K562 (cell line): ENCODE data around the gene DRC1. TPM values are rescaled to one million over a fixed set of nuclear protein-coding genes. Genes with fewer than 3 reads are reported as not detected.

Experiments
- ATAC-seq: fragments of 200-7000 bp; cut with Tn5 transposase; 3 replicates; pipeline ENCODE4 v1.9.1; 2020; ENCODE audit warnings: moderate library complexity
- BruUV-seq: library from RNA; stranded (reverse); fragments of 400-500 nt; replicated peaks from 2 replicates; lab custom pipeline; 2021; lab: Mats Ljungman, UMichigan
- CTCF ChIA-PET: fragments of 300-600 bp; formaldehyde crosslinking; extraction: SDS; loops from one replicate; lab custom pipeline; 2021; ENCODE audit warnings: low intra/inter-chr PET ratio; lab: Yijun Ruan, JAX
- POLR2A ChIA-PET: fragments of 300-600, 350-650 bp; sonication (Branson Sonifier 250); formaldehyde crosslinking; extraction: SDS; loops from one replicate; lab custom pipeline; 2021; ENCODE audit warnings: antibody characterized with exemption, inconsistent platforms; lab: Yijun Ruan, JAX
- DNase-seq, 4 experiments: peaks; one replicate each; pipeline versions ENCODE4 v3.0.0 to v3.0.0-alpha.2; 2011 to 2018; ENCODE audit warnings: low spot score in 3 of 4, mixed read lengths in 3 of 4; ENCODE audit errors: extremely low read depth in 1 of 4
- FAIRE-seq: peaks from 2 replicates; lab custom pipeline; 2011; peaks lifted over from hg19 to GRCh38; lab: Jason Lieb, UNC
- H2AFZ ChIP-seq: 2 replicates; pipeline ENCODE4 v1.6.0; 2011; ENCODE audit warnings: low read depth, low read length, control low read depth, inconsistent platforms
- H3K27ac ChIP-seq: fragments of 200-600 bp; 3 replicates; pipeline ENCODE4 v1.8.0; 2011; ENCODE audit warnings: low read depth, mild to moderate bottlenecking, control low read depth, inconsistent platforms, low read length, moderate library complexity, mixed read lengths; ENCODE audit errors: extremely low read depth
- H3K27me3 ChIP-seq, 2 experiments: fragments of 300-600 bp in 1 of 2; 2 replicates in 1 of 2; 3 replicates in 1 of 2; pipeline versions ENCODE4 v1.6.0 to v1.8.0; 2011; ENCODE audit warnings: inconsistent platforms in 2 of 2, low read length in 2 of 2, mild to moderate bottlenecking in 1 of 2, mixed read lengths in 1 of 2, moderate library complexity in 1 of 2; ENCODE audit not compliant: control insufficient read depth in 2 of 2, insufficient read depth in 2 of 2
- H3K36me3 ChIP-seq: fragments of 300-600 bp; 3 replicates; pipeline ENCODE4 v1.8.0; 2011; ENCODE audit warnings: mild to moderate bottlenecking, low read length, inconsistent platforms; ENCODE audit not compliant: control insufficient read depth, insufficient read depth
- H3K4me1 ChIP-seq, 2 experiments: fragments of 200-600 bp in 1 of 2; replicated peaks in 1 of 2; 2 replicates in 1 of 2; 3 replicates in 1 of 2; pipeline versions ENCODE4 v1.5.1 to v1.8.0; 2011; ENCODE audit warnings: inconsistent platforms in 2 of 2, low read length in 2 of 2, mild to moderate bottlenecking in 1 of 2, mixed read lengths in 1 of 2, moderate library complexity in 1 of 2; ENCODE audit not compliant: control insufficient read depth in 2 of 2, insufficient read depth in 2 of 2
- H3K4me2 ChIP-seq: 2 replicates; pipeline ENCODE4 v1.6.1; 2011; ENCODE audit warnings: low read length, control low read depth, inconsistent platforms, mixed read lengths; ENCODE audit not compliant: insufficient read depth
- H3K4me3 ChIP-seq: fragments of 200-600 bp; sonication (generic), shearing (Covaris generic); 2 replicates; pipeline ENCODE4 v1.5.1; 2016; ENCODE audit warnings: control low read depth, inconsistent platforms
- H3K79me2 ChIP-seq: fragments of 200-600 bp; 3 replicates; pipeline ENCODE4 v1.8.0; 2011; ENCODE audit warnings: low read length, inconsistent platforms; ENCODE audit not compliant: control insufficient read depth, insufficient read depth
- H3K9ac ChIP-seq, 2 experiments: 2 replicates each; pipeline versions ENCODE4 v1.6.0 to v1.6.1; 2011; ENCODE audit warnings: low read depth in 2 of 2, low read length in 2 of 2, control low read depth in 1 of 2, inconsistent platforms in 1 of 2, mild to moderate bottlenecking in 1 of 2, mixed read lengths in 1 of 2; ENCODE audit not compliant: insufficient read depth in 1 of 2
- H3K9me1 ChIP-seq: one replicate; pipeline ENCODE4 v1.6.0; 2011; ENCODE audit warnings: inconsistent platforms, mild to moderate bottlenecking, low read length, moderate library complexity; ENCODE audit not compliant: control insufficient read depth, insufficient read depth
- H3K9me3 ChIP-seq: replicated peaks from 2 replicates; pipeline ENCODE4 v1.5.1; 2011; ENCODE audit warnings: low read depth, low read length, inconsistent platforms; ENCODE audit not compliant: control insufficient read depth, insufficient read depth
- H4K20me1 ChIP-seq: replicated peaks from 2 replicates; pipeline ENCODE4 v1.6.1; 2011; ENCODE audit warnings: low read length, inconsistent platforms, mixed read lengths; ENCODE audit not compliant: control insufficient read depth, insufficient read depth
- JUN ChIP-seq, 2 experiments: sonication (generic) in 1 of 2; formaldehyde crosslinking in 1 of 2; IDR thresholded peaks; 2 replicates each; pipeline versions ENCODE4 v1.6.1 to v1.8.0; 2012 to 2022; ENCODE audit warnings: borderline replicate concordance in 2 of 2, mild to moderate bottlenecking in 2 of 2, improper control_type of control experiment in 1 of 2, low read depth in 1 of 2, low read length in 1 of 2, missing genetic modification reagents in 1 of 2
- KAT7 ChIP-seq: sonication (generic); formaldehyde crosslinking; IDR thresholded peaks from 2 replicates; pipeline ENCODE4 v1.8.0; 2022; ENCODE audit warnings: missing genetic modification reagents, mild to moderate bottlenecking, borderline replicate concordance
- KDM5B ChIP-seq: fragments of 200-600 bp; sonication (generic); IDR thresholded peaks from 2 replicates; pipeline ENCODE4 v1.6.1; 2012; ENCODE audit warnings: low read depth, mild to moderate bottlenecking, moderate library complexity, low read length, control low read depth, inconsistent platforms; ENCODE audit not compliant: insufficient replicate concordance
- KLF1 ChIP-seq: fragments of 450-650 bp; IDR thresholded peaks from 2 replicates; pipeline ENCODE4 v1.6.1; 2016; ENCODE audit warnings: missing genetic modification characterization, missing compliant biosample characterization
- NFATC3 ChIP-seq: fragments of 450-650 bp; IDR thresholded peaks from 2 replicates; pipeline ENCODE4 v1.6.1; 2017; ENCODE audit warnings: mild to moderate bottlenecking
- RBM39 ChIP-seq: fragments of 200-400 bp; formaldehyde crosslinking; optimal IDR thresholded peaks from 2 replicates; pipeline ENCODE3; 2018; ENCODE audit warnings: low read depth, low read length
- SAFB ChIP-seq: fragments of 200-400 bp; formaldehyde crosslinking; IDR thresholded peaks from 2 replicates; pipeline ENCODE4 v1.6.1; 2017; ENCODE audit warnings: low read depth, low read length, borderline replicate concordance
- SMARCA4 ChIP-seq: fragments of 450-650 bp; IDR thresholded peaks from 2 replicates; pipeline ENCODE4 v1.6.1; 2016
- SMARCC2 ChIP-seq: fragments of 450-650 bp; IDR thresholded peaks from 2 replicates; pipeline ENCODE4 v1.6.1; 2017; ENCODE audit warnings: antibody characterized with exemption, moderate library complexity, mild to moderate bottlenecking, low read depth
- USF1 ChIP-seq: sonication (generic); formaldehyde crosslinking; IDR thresholded peaks from 2 replicates; pipeline ENCODE4 v1.9.0; 2022; ENCODE audit warnings: mild to moderate bottlenecking, missing genetic modification reagents
- ZFX ChIP-seq: sonication (generic); formaldehyde crosslinking; IDR thresholded peaks from 2 replicates; pipeline ENCODE4 v1.8.0; 2022; ENCODE audit warnings: mild to moderate bottlenecking, missing genetic modification reagents, moderate library complexity
- ZNF431 ChIP-seq: sonication (generic); formaldehyde crosslinking; IDR thresholded peaks from 2 replicates; pipeline ENCODE4 v1.8.0; 2022; ENCODE audit warnings: mild to moderate bottlenecking, missing genetic modification reagents
- WGBS: fragments of 100-300 bp; shearing (Covaris generic); methylation state at CpG from one replicate; pipeline ENCODE4 v1.1.6; 2016; ENCODE audit warnings: low coverage, mixed read lengths; ENCODE audit not compliant: insufficient coverage; ENCODE audit errors: missing lambda C conversion rate; 5-methylcytosine and 5-hydroxymethylcytosine counted together
- in situ Hi-C: fragments of 300-500 bp; cut with MboI; formaldehyde crosslinking; loops from 4 replicates; pipeline ENCODE4 v1.15.0; 2018; ENCODE audit warnings: inconsistent platforms, mixed read lengths
- intact Hi-C: fragments of 100-400 bp; cut with micrococcal nuclease; formaldehyde crosslinking; loops from 2 replicates; pipeline ENCODE4 v1.14.2; 2022
- polyA plus RNA-seq, 8 experiments: library from polyadenylated mRNA; depleted of rRNA in 4 of 8; stranded (reverse) in 5 of 8; unstranded in 3 of 8; fragments of >200 nt; fragmentation: Nextera tagmentation in 2 of 8; fragmentation: Illumina TruSeq in 1 of 8; extraction: Ambion mirVana in 2 of 8; extraction: Trizol in 1 of 8; gene quantifications; 2 replicates each; pipeline versions ENCODE4 v1.2.1 to v1.2.3, GENCODE V29; 2011 to 2014; ENCODE audit warnings: inconsistent platforms in 1 of 8, missing spikeins in 1 of 8
- total RNA-seq, 7 experiments: library from RNA; depleted of rRNA in 6 of 7; stranded (reverse); fragments of >200 nt in 6 of 7; fragmentation: Illumina TruSeq in 2 of 7; extraction: Trizol in 2 of 7; gene quantifications; 2 replicates each; pipeline versions ENCODE4 v1.2.1 to v1.2.3, GENCODE V29; 2011 to 2021; ENCODE audit warnings: low replicate concordance in 1 of 7
- TF ChIP-seq, protein P1 (sequence below): sonication (generic); formaldehyde crosslinking; IDR thresholded peaks from 2 replicates; pipeline ENCODE4 v1.8.0; 2023; ENCODE audit warnings: mild to moderate bottlenecking, missing genetic modification reagents
- TF ChIP-seq, protein P2 (sequence below): fragments of 450-650 bp; IDR thresholded peaks from 2 replicates; pipeline ENCODE4 v1.6.1; 2018; ENCODE audit not compliant: partially characterized antibody
- TF ChIP-seq, protein P3 (sequence below): sonication (generic); formaldehyde crosslinking; IDR thresholded peaks from 2 replicates; pipeline ENCODE4 v1.9.0; 2022; ENCODE audit warnings: mild to moderate bottlenecking, missing genetic modification reagents

Gene DRC1
- total and polyA plus RNA-seq, 9 of the 15 experiments (the other 6 are each of a cell fraction or from before 2014, with no cell fraction given), result 0.07 to 0.10 TPM; not detected in 7

DNA sequence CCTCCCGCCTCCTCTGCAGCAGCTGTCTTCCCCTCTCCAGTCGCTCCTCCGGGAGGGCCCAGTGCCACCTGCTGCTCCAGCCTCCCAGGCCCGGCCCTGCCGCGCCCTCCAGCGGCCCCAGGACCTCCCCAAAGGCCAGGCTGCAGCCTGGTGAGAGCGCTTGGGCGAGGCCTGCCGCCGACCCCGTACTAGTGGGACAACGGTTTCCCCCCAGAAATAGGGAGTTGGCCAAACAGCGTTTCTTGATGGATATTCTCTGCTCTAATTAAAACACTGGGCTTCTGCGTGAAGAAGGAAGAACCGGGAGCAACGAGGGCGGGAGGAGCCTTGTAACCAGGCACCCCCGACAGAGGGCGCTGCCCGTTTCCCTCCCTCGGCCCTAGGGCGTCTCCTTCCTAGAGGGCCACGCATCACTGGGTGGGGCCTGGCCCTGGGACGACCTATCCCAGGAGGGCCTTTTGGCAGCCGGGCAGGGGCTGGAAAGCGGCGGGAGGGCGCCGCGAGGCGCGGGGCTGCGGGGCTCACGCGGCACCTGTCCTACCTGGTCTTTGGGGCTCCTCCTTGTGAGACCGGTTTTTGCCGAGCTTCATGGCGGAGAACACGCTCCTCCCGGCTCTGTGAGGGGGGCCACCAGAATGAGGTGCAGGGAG lies 101.6 kb downstream of the DRC1 start:
- H4K20me1 ChIP-seq, result no peaks in the 10 kb centered on the region
- peaks cover 0 to 13% of the 10 kb centered on the region in 2 experiments; a peak in 3 of 5 replicates for H3K4me1 ChIP-seq
- peak overlapping the region; percentile 96 for H2AFZ ChIP-seq
- WGBS, result under 1% methylated on average over 27 of the region's 41 CpGs
- no peaks in the 10 kb centered on the region for H3K9me3 ChIP-seq
- ChIA-PET POLR2A (interaction anchor here (0.5 to 0.6 kb wide), 3 partner anchors 63 to 469 kb away, joined by 3 read pairs; no protein-coding TSS in a partner anchor), CTCF (interaction anchor here (0.7 to 1.4 kb wide), 2 partner anchors 74 to 514 kb away, joined by 3 read pairs; no protein-coding TSS in a partner anchor)
- no TSS peak for BruUV-seq
- H3K27me3 ChIP-seq, result peaks cover 13 to 29% of the 10 kb centered on the region in 2 experiments; a peak in 4 of 5 replicates
- FAIRE-seq, result peak; percentile 95
- peak; percentile 99 for ATAC-seq
- intact Hi-C loops, result loop anchor here (10.0 kb wide), 1 partner anchor 241 kb away; no protein-coding TSS in a partner anchor
- DNase-seq, result peak; percentile 93 to 99 (median 98)
- peak overlapping the region; percentile 48 to 85 for H3K9ac ChIP-seq
- peak overlapping the region; percentile 77 for H3K4me2 ChIP-seq
- H3K9me1 ChIP-seq, result no peaks in the 10 kb centered on the region
- no peaks in the 10 kb centered on the region for H3K36me3 ChIP-seq
- H3K4me3 ChIP-seq, result peak overlapping the region; percentile 44
- in situ Hi-C loops, result no loop called here
- H3K79me2 ChIP-seq, result no peaks in the 10 kb centered on the region
- H3K27ac ChIP-seq, result no peak overlapping the region; the same call in 1 of the 3 replicates
- TF ChIP-seq KDM5B (peak; percentile 76), SMARCA4 (peak; percentile 78), KAT7 (CRISPR knock-in tag) (peak; percentile 79; the same call in 1 of the 2 replicates), ZFX (CRISPR knock-in tag) (peak; percentile 84), SMARCC2 (peak; percentile 71; the same call in 1 of the 2 replicates), USF1 (peak; percentile 55), RBM39 (no peak), SAFB (no peak), ZNF431 (peak; percentile 81), KLF1 (tag) (peak; percentile 74; the same call in 1 of the 2 replicates), JUN (IDR thresholded peaks at IDR 0.05; ENCODE audit: borderline replicate concordance, low read depth, low read length) (no peak), JUN (CRISPR knock-in tag; IDR thresholded peaks at IDR 0.05; ENCODE audit: borderline replicate concordance) (peak; percentile 95; the same call in 1 of the 2 replicates), NFATC3 (no peak)
- TF ChIP-seq, protein P1, sequence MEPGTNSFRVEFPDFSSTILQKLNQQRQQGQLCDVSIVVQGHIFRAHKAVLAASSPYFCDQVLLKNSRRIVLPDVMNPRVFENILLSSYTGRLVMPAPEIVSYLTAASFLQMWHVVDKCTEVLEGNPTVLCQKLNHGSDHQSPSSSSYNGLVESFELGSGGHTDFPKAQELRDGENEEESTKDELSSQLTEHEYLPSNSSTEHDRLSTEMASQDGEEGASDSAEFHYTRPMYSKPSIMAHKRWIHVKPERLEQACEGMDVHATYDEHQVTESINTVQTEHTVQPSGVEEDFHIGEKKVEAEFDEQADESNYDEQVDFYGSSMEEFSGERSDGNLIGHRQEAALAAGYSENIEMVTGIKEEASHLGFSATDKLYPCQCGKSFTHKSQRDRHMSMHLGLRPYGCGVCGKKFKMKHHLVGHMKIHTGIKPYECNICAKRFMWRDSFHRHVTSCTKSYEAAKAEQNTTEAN (CRISPR knock-in tag), result peak; percentile 47; the same call in 1 of the 2 replicates
- TF ChIP-seq, protein P2, sequence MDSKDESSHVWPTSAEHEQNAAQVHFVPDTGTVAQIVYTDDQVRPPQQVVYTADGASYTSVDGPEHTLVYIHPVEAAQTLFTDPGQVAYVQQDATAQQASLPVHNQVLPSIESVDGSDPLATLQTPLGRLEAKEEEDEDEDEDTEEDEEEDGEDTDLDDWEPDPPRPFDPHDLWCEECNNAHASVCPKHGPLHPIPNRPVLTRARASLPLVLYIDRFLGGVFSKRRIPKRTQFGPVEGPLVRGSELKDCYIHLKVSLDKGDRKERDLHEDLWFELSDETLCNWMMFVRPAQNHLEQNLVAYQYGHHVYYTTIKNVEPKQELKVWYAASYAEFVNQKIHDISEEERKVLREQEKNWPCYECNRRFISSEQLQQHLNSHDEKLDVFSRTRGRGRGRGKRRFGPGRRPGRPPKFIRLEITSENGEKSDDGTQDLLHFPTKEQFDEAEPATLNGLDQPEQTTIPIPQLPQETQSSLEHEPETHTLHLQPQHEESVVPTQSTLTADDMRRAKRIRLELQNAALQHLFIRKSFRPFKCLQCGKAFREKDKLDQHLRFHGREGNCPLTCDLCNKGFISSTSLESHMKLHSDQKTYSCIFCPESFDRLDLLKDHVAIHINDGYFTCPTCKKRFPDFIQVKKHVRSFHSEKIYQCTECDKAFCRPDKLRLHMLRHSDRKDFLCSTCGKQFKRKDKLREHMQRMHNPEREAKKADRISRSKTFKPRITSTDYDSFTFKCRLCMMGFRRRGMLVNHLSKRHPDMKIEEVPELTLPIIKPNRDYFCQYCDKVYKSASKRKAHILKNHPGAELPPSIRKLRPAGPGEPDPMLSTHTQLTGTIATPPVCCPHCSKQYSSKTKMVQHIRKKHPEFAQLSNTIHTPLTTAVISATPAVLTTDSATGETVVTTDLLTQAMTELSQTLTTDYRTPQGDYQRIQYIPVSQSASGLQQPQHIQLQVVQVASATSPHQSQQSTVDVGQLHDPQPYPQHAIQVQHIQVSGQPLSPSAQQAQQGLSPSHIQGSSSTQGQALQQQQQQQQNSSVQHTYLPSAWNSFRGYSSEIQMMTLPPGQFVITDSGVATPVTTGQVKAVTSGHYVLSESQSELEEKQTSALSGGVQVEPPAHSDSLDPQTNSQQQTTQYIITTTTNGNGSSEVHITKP, result peak; percentile 12
- TF ChIP-seq, protein P3, sequence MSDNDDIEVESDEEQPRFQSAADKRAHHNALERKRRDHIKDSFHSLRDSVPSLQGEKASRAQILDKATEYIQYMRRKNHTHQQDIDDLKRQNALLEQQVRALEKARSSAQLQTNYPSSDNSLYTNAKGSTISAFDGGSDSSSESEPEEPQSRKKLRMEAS (CRISPR knock-in tag), result peak; percentile 93
